Measurements from ENCODE around the gene HKDC1. TPM values are rescaled to one million over a fixed set of nuclear protein-coding genes. Genes with fewer than 3 reads are reported as not detected.

HKDC1 gene
- total and polyA plus RNA-seq, 4 donors: 0.53 to 20.0 (median 5.2) TPM

- Histone ChIP-seq H3K36me3 (ENCODE audit: control insufficient read depth in 4 of 4, insufficient read depth in 3 of 4, low read depth in 1 of 4, low read length in 3 of 4) (no peaks in the 10 kb centered on the region), H3K4me3 (ENCODE audit: low read depth in 1 of 3, low read length in 3 of 3) (no peak overlapping the region), H3K27me3 (ENCODE audit: control insufficient read depth in 4 of 4, insufficient read depth in 4 of 4, low read length in 3 of 4) (no peaks in the 10 kb centered on the region), H3K27ac (ENCODE audit: low read depth in 1 of 2, low read length in 2 of 2) (no peak overlapping the region), H3K4me1 (ENCODE audit: control insufficient read depth in 4 of 4, insufficient read depth in 4 of 4, low read length in 3 of 4) (no peaks in the 10 kb centered on the region), H3K9me3 (ENCODE audit: control insufficient read depth in 4 of 4, low read length in 3 of 4) (no peaks in the 10 kb centered on the region), H3K9ac (ENCODE audit: low read depth in 1 of 2, low read length in 2 of 2) (no peak overlapping the region)
- 90% methylated on average over 11 of the region's 11 CpGs for WGBS
- TF ChIP-seq CTCF (IDR thresholded peaks at IDR 0.05; ENCODE audit: low read depth, low read length, missing input control) (no peak), ATF3 (IDR thresholded peaks at IDR 0.05) (no peak), FOXA2 (IDR thresholded peaks at IDR 0.05) (no peak), ZBTB33 (IDR thresholded peaks at IDR 0.05) (no peak), TAF1 (conservative IDR thresholded peaks at IDR 0.05) (no peak), MAX (IDR thresholded peaks at IDR 0.05) (no peak)
- DNase-seq (ENCODE audit: low spot score): no peak
Measured at GRCh38 chr10:69295027-69295636, 75.0 kb downstream of the HKDC1 start.

- no peaks in the 10 kb centered on the region for H3K4me1 ChIP-seq (ENCODE audit: control insufficient read depth in 4 of 4, insufficient read depth in 4 of 4, low read length in 3 of 4)
- no peak overlapping the region for H3K9ac ChIP-seq (ENCODE audit: low read depth in 1 of 2, low read length in 2 of 2)
- no peaks in the 10 kb centered on the region for H3K36me3 ChIP-seq (ENCODE audit: control insufficient read depth in 4 of 4, insufficient read depth in 3 of 4, low read depth in 1 of 4, low read length in 3 of 4)
- H3K27me3 ChIP-seq (ENCODE audit: control insufficient read depth in 4 of 4, insufficient read depth in 4 of 4, low read length in 3 of 4): no peaks in the 10 kb centered on the region
- 93% methylated on average over 3 of the region's 3 CpGs for WGBS
- no peak for DNase-seq (ENCODE audit: low spot score)
- TF ChIP-seq NR2F2 (IDR thresholded peaks at IDR 0.05) (no peak), JUND (IDR thresholded peaks at IDR 0.05) (no peak), EGR1 (IDR thresholded peaks at IDR 0.05; ENCODE audit: low read depth in 2 of 2) (no peak), YY1 (IDR thresholded peaks at IDR 0.05) (no peak), HNF4A (conservative IDR thresholded peaks at IDR 0.05) (no peak), FOXA1 (IDR thresholded peaks at IDR 0.05) (no peak), FOXA2 (IDR thresholded peaks at IDR 0.05) (no peak), MAX (IDR thresholded peaks at IDR 0.05) (no peak), TAF1 (conservative IDR thresholded peaks at IDR 0.05) (no peak), REST (IDR thresholded peaks at IDR 0.05) (no peak), CTCF (IDR thresholded peaks at IDR 0.05; ENCODE audit: low read depth, low read length, missing input control) (no peak), RXRA (IDR thresholded peaks at IDR 0.05) (no peak), HNF4G (IDR thresholded peaks at IDR 0.05) (no peak)
- no peak overlapping the region for H3K4me3 ChIP-seq (ENCODE audit: low read depth in 1 of 3, low read length in 3 of 3)
- no peaks in the 10 kb centered on the region for H3K9me3 ChIP-seq (ENCODE audit: control insufficient read depth in 4 of 4, low read length in 3 of 4)
- H3K27ac ChIP-seq (ENCODE audit: low read depth in 1 of 2, low read length in 2 of 2): no peak overlapping the region
Measured at GRCh38 chr10:69303632-69304051, 83.5 kb downstream of the HKDC1 start.
